GM23248 (cell line): ENCODE data around the gene LRRC43.

ENCODE experiments used
- EZH2 ChIP-seq: fragments of 200-600 bp; sonication (generic); IDR thresholded peaks from 2 replicates; pipeline ENCODE4 v1.6.1; 2018; ENCODE audit warnings: antibody characterized with exemption, mild to moderate bottlenecking; ENCODE audit not compliant: insufficient read depth, poor library complexity, severe bottlenecking
- EZH2phosphoT487 ChIP-seq: fragments of 200-600 bp; sonication (generic); IDR thresholded peaks from 2 replicates; pipeline ENCODE4 v1.6.1; 2018; ENCODE audit warnings: antibody characterized with exemption, moderate library complexity, mild to moderate bottlenecking, low read depth; ENCODE audit not compliant: insufficient read depth

DNA sequence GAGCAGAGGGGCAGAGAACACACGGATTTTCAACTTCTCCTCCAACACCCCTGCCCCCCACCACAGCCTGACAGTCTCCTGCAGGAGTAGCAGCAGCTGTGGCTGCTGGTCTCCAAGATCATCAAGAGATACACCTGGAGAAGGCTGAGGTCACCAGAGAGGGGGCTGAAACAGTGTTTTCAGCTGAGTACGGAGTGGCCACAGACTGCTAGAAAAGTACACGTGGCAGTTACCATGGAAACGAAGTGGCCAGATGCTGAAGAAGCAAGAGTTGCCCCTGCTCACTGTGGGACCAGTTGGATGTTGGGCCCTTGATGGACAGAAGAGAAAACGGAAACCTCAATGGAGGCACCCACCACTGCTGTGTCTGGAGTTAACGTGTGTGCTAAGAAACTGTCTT, 47.9 kb downstream of the LRRC43 start:
- TF ChIP-seq EZH2 (no peak), EZH2phosphoT487 (no peak)
